OCI-LY7 (cell line): ENCODE data around the gene OPTC.

Experiments
- CTCF ChIP-seq: fragments of 200-600 bp; sonication (generic); conservative IDR thresholded peaks from 2 replicates; pipeline ENCODE4 v1.5.1; 2014; ENCODE audit warnings: mild to moderate bottlenecking, antibody characterized with exemption, low read length, moderate library complexity, mixed read lengths
- EZH2phosphoT487 ChIP-seq: fragments of 200-600 bp; sonication (generic); IDR thresholded peaks from 2 replicates; pipeline ENCODE4 v1.6.1; 2018; ENCODE audit warnings: low read depth, borderline replicate concordance, mild to moderate bottlenecking, mixed run types, antibody characterized with exemption, low read length, moderate library complexity, mixed read lengths

GRCh38 chr1:203516184-203516583, 22.2 kb downstream of the OPTC start:
- no peak for TF ChIP-seq CTCF
- no peak for TF ChIP-seq EZH2phosphoT487
